ENCODE results near the gene GRIP2.

GRIP2 gene

GRCh38 chr3:14561051-14561960 lies 21.2 kb upstream of the GRIP2 start:
- no peak for DNase-seq (ENCODE audit: low read depth in 2 of 2)

- no peak for DNase-seq (ENCODE audit: low read depth in 2 of 2)
Observed at GRCh38 chr3:14560110-14560509, 20.0 kb upstream of the GRIP2 start.

- DNase-seq (ENCODE audit: low read depth in 2 of 2): no peak
Observed at GRCh38 chr3:14558029-14558428, 17.9 kb upstream of the GRIP2 start.

GRCh38 chr3:14555835-14556234 lies 15.7 kb upstream of the GRIP2 start:
- no peak for DNase-seq (ENCODE audit: low read depth in 2 of 2)

- no peak for DNase-seq (ENCODE audit: low read depth in 2 of 2)
Observed at GRCh38 chr3:14554715-14555114, 14.6 kb upstream of the GRIP2 start.

- no peak for DNase-seq (ENCODE audit: low read depth in 2 of 2)
Observed at GRCh38 chr3:14553871-14554270, 13.7 kb upstream of the GRIP2 start.

GRCh38 chr3:14552717-14553116 lies 12.6 kb upstream of the GRIP2 start:
- DNase-seq (ENCODE audit: low read depth in 2 of 2): no peak

GRCh38 chr3:14552041-14552648 lies 12.0 kb upstream of the GRIP2 start:
- no peak for DNase-seq (ENCODE audit: low read depth in 2 of 2)

GRCh38 chr3:14550651-14551611 lies 10.8 kb upstream of the GRIP2 start:
- no peak for DNase-seq (ENCODE audit: low read depth in 2 of 2)

- no peak for DNase-seq (ENCODE audit: low read depth in 2 of 2)
Observed at GRCh38 chr3:14550181-14550580, 10.0 kb upstream of the GRIP2 start.

- no peak for DNase-seq (ENCODE audit: low read depth in 2 of 2)
Observed at GRCh38 chr3:14549256-14549919, 9.2 kb upstream of the GRIP2 start.

GRCh38 chr3:14548321-14548729 lies 8.2 kb upstream of the GRIP2 start:
- no peak for DNase-seq (ENCODE audit: low read depth in 2 of 2)

- no peak for DNase-seq (ENCODE audit: low read depth in 2 of 2)
Observed at GRCh38 chr3:14547693-14548092, 7.6 kb upstream of the GRIP2 start.

- no peak for DNase-seq (ENCODE audit: low read depth in 2 of 2)
Observed at GRCh38 chr3:14546041-14546440, 5.9 kb upstream of the GRIP2 start.

GRCh38 chr3:14545251-14545635 lies 5.1 kb upstream of the GRIP2 start:
- DNase-seq (ENCODE audit: low read depth in 2 of 2): no peak

GRCh38 chr3:14544282-14545250 lies 4.4 kb upstream of the GRIP2 start:
- DNase-seq (ENCODE audit: low read depth in 2 of 2): no peak

- DNase-seq (ENCODE audit: low read depth in 2 of 2): no peak
Observed at GRCh38 chr3:14543446-14543845, 3.3 kb upstream of the GRIP2 start.

GRCh38 chr3:14542656-14543055 lies 2.5 kb upstream of the GRIP2 start:
- DNase-seq (ENCODE audit: low read depth in 2 of 2): no peak

GRCh38 chr3:14541646-14542045 lies 1.5 kb upstream of the GRIP2 start:
- no peak for DNase-seq (ENCODE audit: low read depth in 2 of 2)

GRCh38 chr3:14540821-14541385 lies 761 bp upstream of the GRIP2 start:
- no peak for DNase-seq (ENCODE audit: low read depth in 2 of 2)
